GM21786 (cell line): Measurements from ENCODE around the gene PITPNC1.
"Not testable (repeated sequence)": the region's sequence is repeated elsewhere in the genome, so short reads cannot be mapped to it uniquely, and the experiment has no call there.

Source experiments
- ATAC-seq: cut with Tn5 transposase; IDR thresholded peaks from one replicate; pipeline ENCODE4 v1.9.1; 2021; ENCODE audit not compliant: unreplicated experiment

The PITPNC1 gene

GRCh38 chr17:67707442-67707841 is 330.4 kb downstream of the PITPNC1 start:
- ATAC-seq = no peak

GRCh38 chr17:67708378-67708777 is 331.3 kb downstream of the PITPNC1 start:
- ATAC-seq = no peak

- ATAC-seq = no peak
Measured at GRCh38 chr17:67711916-67712315, 334.8 kb downstream of the PITPNC1 start.

- no peak for ATAC-seq
Measured at GRCh38 chr17:67712375-67712774, 335.3 kb downstream of the PITPNC1 start.

GRCh38 chr17:67713169-67713568 is 336.1 kb downstream of the PITPNC1 start:
- ATAC-seq = no peak

GRCh38 chr17:67716405-67716798 is 339.3 kb downstream of the PITPNC1 start:
- ATAC-seq = no peak

GRCh38 chr17:67717192-67717623 is 340.1 kb downstream of the PITPNC1 start:
- ATAC-seq = no peak

GRCh38 chr17:67717624-67718324 is 340.7 kb downstream of the PITPNC1 start, which contains the start of gene NOL11:
NOL11 (plus strand) TSS chr17:67717936; CDS start chr17:67717948, 12 bp downstream.
- peak; percentile 95 for ATAC-seq

GRCh38 chr17:67718325-67718941 is 341.4 kb downstream of the PITPNC1 start:
- ATAC-seq = no peak

- ATAC-seq = no peak
Measured at GRCh38 chr17:67725373-67725791, 348.3 kb downstream of the PITPNC1 start.

- ATAC-seq = no peak
Measured at GRCh38 chr17:67725807-67726206, 348.7 kb downstream of the PITPNC1 start.

GRCh38 chr17:67727152-67728039 is 350.3 kb downstream of the PITPNC1 start:
- not testable (repeated sequence) for ATAC-seq

GRCh38 chr17:67729903-67730302 is 352.8 kb downstream of the PITPNC1 start:
- no peak for ATAC-seq

GRCh38 chr17:67730731-67731130 is 353.6 kb downstream of the PITPNC1 start:
- no peak for ATAC-seq

- ATAC-seq = no peak
Measured at GRCh38 chr17:67733449-67733848, 356.4 kb downstream of the PITPNC1 start.

GRCh38 chr17:67737145-67737544 is 360.1 kb downstream of the PITPNC1 start:
- ATAC-seq = no peak

- no peak for ATAC-seq
Measured at GRCh38 chr17:67742025-67742424, 364.9 kb downstream of the PITPNC1 start.
